Measurements from ENCODE around the gene ENDOU.

DNA sequence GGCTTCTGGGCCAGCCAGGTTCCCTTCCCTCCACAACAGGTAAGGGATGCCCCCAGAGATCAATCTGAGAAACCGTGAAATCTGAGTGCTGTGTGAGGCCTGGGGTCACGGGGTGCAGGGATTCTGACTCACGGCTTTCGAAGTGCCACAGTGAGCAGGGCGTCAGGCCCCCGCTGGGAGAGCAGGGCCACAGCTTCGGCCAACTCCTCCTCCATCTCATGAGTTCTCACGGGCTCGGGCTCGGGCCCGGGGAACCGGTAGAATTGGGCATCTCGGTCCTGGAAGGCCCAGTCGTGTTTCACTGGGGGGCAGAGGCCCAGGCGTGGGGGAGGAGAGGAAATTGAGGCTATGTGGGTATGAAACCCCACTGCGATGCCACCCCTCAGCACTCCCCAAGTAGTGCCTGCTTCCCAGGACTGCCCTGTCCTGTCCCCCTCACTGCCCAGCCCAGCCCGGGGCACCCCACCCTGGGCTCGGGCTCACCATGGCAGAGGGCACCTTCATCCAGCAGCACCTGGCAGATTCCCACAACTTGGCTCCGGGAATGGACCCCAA is 25.7 kb upstream of the ENDOU start:
- TF ChIP-seq CTCF (IDR thresholded peaks at IDR 0.05) (no peak), POLR2AphosphoS5 (IDR thresholded peaks at IDR 0.05) (no peak), EP300 (IDR thresholded peaks at IDR 0.05) (no peak)

Measured in upper lobe of left lung (tissue), 4 donors.